HFFc6 (cell line): ENCODE results near the gene CIB1. TPM values are rescaled to one million over a fixed set of nuclear protein-coding genes. Genes with fewer than 3 reads are reported as not detected.

Experiments
- DNase-seq: peaks from one replicate; pipeline ENCODE4 v3.0.0-alpha.2; 2018
- H3K27ac Mint-ChIP-seq: 2 replicates; pipeline ENCODE4 v1.8.0; 2020; ENCODE audit warnings: mild to moderate bottlenecking, mixed read lengths
- H3K27me3 Mint-ChIP-seq: 2 replicates; pipeline ENCODE4 v1.8.0; 2021; ENCODE audit warnings: mild to moderate bottlenecking, moderate library complexity, mixed read lengths; ENCODE audit not compliant: insufficient read depth
- H3K36me3 Mint-ChIP-seq: 2 replicates; pipeline ENCODE4 v1.8.0; 2021; ENCODE audit warnings: low read depth, mixed read lengths
- H3K4me1 Mint-ChIP-seq: 2 replicates; pipeline ENCODE4 v1.8.0; 2020; ENCODE audit warnings: low read depth, mixed read lengths
- H3K4me3 Mint-ChIP-seq: 2 replicates; pipeline ENCODE4 v1.8.0; 2020; ENCODE audit warnings: mild to moderate bottlenecking, moderate library complexity, mixed read lengths
- H3K9me3 Mint-ChIP-seq: 2 replicates; pipeline ENCODE4 v1.8.0; 2020; ENCODE audit warnings: mild to moderate bottlenecking, mixed read lengths
- CTCF ChIP-seq: fragments of 200-600 bp; sonication (generic); IDR thresholded peaks from 2 replicates; pipeline ENCODE4 v1.5.0; 2021; ENCODE audit warnings: antibody characterized with exemption, mild to moderate bottlenecking
- total RNA-seq, 6 experiments: library from RNA; stranded (reverse); fragmentation: NEBNext Ultra II Directional; extraction: Animal tissue kit (Norgen Biotek cat#: 25700); gene quantifications; 2 replicates in 1 of 6; 3 replicates in 5 of 6; pipeline ENCODE4 v1.2.3, GENCODE V29; 2021

CIB1 gene
- total RNA-seq, 6 experiments from 2014 or later = 73.5 to 82.2 (median 76.9) TPM

DNA sequence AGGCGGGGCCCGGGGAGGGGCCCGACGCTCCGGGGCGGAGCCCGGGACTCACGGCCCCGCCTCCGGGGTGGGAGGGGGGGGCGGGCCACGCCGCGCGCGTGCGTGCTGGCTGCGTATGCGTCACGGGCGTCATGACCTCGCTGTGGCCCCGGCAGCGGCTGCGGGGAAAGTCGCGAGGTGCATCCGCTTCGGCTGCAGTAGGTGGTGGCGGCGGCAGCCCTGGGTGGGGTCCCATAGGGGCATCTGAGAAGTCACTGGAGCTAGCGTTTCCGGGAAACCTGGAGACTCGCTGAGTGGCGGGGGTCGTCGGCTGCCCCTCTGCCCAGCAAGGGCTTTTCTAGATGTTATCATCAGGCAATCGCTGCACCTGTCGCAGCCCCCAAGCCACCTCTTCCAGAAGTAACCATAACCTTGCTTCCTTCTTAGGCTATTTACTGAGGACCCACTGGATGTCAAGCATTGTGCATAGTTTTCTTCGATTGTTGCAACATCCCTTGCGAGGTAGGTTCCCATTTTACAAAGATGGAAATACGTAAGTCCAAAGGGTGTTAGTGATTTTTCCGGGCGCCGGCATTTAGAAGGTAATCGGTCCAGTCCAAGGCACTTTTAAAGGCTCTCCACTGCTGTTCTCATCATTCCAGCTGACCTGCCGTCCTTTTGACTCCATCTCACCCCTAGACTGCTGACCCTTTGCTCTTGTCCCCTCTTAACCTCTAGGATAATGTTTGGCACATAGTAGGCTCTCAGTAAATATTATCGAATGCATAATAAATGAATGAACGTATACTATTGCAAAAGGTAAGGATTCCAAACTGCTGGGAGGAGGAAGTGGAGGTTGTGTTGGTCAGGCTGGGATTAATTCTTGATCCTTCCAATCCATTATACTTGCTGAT is 601 bp upstream of the CIB1 start, which contains the start of gene GDPGP1:
Gene GDPGP1, plus strand, starts transcription at position 114 of the 893 bp plus-strand sequence. CDS start 6,700 bp downstream, outside the sequence.
- H3K4me3 Mint-ChIP-seq = peak within 1 kb of the TSS; percentile 91
- peak within 1 kb of the TSS; percentile 80 for H3K27ac Mint-ChIP-seq
- no peak for DNase-seq
- peaks cover 6% of the 10 kb centered on the region for H3K36me3 Mint-ChIP-seq
- H3K9me3 Mint-ChIP-seq = no peaks in the 10 kb centered on the region
- no peaks in the 10 kb centered on the region; the same call in none of the 2 replicates for H3K27me3 Mint-ChIP-seq
- no peak for TF ChIP-seq CTCF
- peaks cover 29% of the 10 kb centered on the region for H3K4me1 Mint-ChIP-seq

GRCh38 chr15:90232941-90233386 is 777 bp downstream of the CIB1 start:
- Mint-ChIP-seq H3K4me3 (peak overlapping the region; percentile 91), H3K9me3 (no peaks in the 10 kb centered on the region), H3K27ac (peak overlapping the region; percentile 80), H3K4me1 (peaks cover 29% of the 10 kb centered on the region), H3K36me3 (peaks cover 6% of the 10 kb centered on the region), H3K27me3 (no peaks in the 10 kb centered on the region; the same call in none of the 2 replicates)
- no peak for TF ChIP-seq CTCF
- DNase-seq = no peak

DNA sequence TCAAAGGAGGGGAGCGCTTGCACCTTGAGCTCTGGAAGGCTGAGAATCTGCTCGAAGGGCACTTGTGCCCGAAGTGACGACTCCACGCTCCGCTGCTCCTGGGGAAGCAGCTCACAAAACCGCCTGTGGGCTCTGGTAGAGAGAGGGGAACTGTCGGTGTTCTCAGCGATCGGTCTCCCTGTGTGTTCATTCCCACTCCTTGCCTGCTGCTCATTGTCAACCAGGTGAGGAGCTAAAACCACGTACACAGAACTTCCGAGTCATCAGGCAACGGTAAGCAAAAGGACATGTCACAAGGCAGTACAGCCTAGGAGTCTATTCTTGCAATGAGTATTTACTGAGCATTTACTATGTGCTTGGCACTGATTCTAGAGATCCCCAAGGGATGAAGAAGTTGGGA is 1.5 kb downstream of the CIB1 start:
- Mint-ChIP-seq H3K9me3 (no peaks in the 10 kb centered on the region), H3K27ac (peak overlapping the region; percentile 80; the same call in 1 of the 2 replicates), H3K4me3 (peak overlapping the region; percentile 91), H3K27me3 (no peaks in the 10 kb centered on the region; the same call in none of the 2 replicates), H3K4me1 (peaks cover 29% of the 10 kb centered on the region), H3K36me3 (peaks cover 6% of the 10 kb centered on the region)
- DNase-seq = no peak
- TF ChIP-seq CTCF = no peak

DNA sequence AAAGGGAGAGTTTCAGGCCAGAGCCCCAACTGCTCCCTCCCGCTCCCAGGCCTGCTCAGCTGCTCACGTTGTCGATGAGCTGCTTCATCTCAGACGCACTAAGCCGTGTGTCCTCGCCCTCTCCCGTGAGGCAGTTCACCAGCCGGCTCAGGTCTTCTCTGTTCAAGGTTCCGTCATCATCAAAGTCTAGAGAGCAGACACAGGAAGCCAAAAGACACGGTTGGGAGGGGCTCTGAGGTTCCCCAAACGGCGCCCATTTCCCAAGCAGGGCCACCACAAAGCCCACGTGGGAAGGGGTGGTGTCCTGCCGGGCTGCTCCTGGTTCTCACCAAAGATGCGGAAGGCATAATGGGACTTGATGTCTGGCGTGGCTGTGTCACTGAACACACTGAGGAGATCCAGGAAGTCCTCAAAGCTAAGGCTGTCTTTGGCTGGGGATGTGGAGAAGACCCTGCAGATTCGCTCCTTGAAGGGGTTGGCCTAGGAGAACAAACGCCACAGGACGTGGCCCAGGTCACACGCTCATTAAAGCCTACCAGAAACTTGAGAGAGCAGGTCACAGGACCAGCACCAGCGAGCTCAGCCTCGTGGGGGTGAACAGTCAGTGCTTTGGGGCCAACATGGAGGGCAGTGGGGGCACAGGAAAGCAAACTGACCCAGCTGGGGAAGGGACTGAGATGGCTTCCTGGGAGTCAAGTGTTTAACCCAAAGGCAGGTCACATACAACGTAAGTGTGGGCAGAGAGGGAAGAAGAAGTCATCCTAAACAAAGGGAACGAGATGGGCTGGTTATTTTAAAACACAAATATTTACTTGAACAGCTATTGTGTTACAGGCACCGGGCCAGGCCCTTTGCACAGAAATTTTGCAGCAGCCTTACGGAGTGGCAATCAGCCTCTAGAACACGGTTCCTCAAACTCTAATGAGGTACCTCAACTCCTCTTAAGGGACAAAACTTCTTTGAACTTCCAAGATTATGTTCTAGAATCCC is 2.4 kb downstream of the CIB1 start:
- Mint-ChIP-seq H3K9me3 (no peaks in the 10 kb centered on the region), H3K4me1 (peaks cover 29% of the 10 kb centered on the region), H3K4me3 (peak overlapping the region; percentile 53), H3K27me3 (no peaks in the 10 kb centered on the region; the same call in 1 of the 2 replicates), H3K36me3 (peaks cover 6% of the 10 kb centered on the region), H3K27ac (no peak overlapping the region)
- no peak for TF ChIP-seq CTCF
- no peak for DNase-seq

GRCh38 chr15:90230610-90231009 is 3.1 kb downstream of the CIB1 start:
- Mint-ChIP-seq H3K9me3 (no peaks in the 10 kb centered on the region), H3K36me3 (peaks cover 6% of the 10 kb centered on the region), H3K4me3 (no peak overlapping the region), H3K27ac (no peak overlapping the region), H3K4me1 (peaks cover 29% of the 10 kb centered on the region), H3K27me3 (no peaks in the 10 kb centered on the region; the same call in 1 of the 2 replicates)
- TF ChIP-seq CTCF = no peak
- DNase-seq = no peak
